Cortex of kidney (tissue), 1 donor: Measurements from ENCODE around the gene FKBP1B.
"Not testable (repeated sequence)": the region's sequence is repeated elsewhere in the genome, so short reads cannot be mapped to it uniquely, and the experiment has no call there.

Experiments used
- DNase-seq: peaks from one replicate; lab custom pipeline; 2025; lab: John Stamatoyannopoulos, UW

FKBP1B gene

DNA sequence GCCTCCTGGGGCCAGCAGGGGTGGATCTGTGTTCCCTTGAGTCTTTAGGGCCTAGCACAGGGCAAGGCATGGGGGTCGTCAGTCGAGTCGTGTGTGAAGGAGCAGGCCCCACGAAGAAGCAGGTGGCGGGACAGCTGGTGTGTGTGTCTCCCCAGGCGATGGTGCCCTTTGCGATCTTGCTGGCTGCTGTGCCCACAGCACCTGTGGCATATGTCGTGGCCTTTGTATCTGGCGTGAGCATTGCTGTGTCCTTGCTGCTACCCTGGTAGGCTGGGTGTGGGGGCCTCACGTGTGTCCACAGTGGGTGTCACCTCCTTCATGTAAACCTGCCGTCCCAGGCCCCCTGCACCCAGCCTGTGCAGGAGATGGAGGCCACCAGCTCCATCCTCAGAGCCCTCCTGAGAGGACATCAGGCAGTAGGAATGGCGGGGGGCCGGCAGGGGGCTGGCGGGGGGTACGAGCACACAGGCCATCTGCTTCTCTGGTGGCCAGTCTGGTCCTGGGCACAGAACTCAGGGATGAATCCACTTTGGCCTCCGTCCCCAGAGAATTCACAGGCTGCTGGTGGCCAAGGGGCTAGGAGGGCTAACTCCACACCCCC is 26.5 kb upstream of the FKBP1B start:
- no peak for DNase-seq

DNA sequence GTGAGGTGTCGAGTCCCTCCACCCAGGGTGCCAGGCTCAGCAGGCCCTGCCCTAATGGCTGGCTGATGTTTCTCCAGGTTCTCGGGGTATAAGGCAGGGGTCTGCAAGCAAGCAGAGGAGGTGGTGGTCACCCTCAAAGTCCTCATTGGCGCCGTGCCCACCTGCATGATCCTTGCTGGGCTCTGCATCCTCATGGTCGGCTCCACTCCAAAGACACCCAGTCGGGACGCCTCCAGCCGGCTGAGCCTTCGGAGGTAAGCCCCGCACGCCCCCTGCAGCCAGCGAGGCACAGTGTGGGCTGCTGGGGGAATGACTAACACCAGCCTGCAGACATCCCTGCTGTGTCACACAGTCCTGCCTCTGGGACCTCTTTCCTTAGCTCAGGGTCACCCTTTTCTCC is 25.5 kb upstream of the FKBP1B start:
- DNase-seq: no peak

DNA sequence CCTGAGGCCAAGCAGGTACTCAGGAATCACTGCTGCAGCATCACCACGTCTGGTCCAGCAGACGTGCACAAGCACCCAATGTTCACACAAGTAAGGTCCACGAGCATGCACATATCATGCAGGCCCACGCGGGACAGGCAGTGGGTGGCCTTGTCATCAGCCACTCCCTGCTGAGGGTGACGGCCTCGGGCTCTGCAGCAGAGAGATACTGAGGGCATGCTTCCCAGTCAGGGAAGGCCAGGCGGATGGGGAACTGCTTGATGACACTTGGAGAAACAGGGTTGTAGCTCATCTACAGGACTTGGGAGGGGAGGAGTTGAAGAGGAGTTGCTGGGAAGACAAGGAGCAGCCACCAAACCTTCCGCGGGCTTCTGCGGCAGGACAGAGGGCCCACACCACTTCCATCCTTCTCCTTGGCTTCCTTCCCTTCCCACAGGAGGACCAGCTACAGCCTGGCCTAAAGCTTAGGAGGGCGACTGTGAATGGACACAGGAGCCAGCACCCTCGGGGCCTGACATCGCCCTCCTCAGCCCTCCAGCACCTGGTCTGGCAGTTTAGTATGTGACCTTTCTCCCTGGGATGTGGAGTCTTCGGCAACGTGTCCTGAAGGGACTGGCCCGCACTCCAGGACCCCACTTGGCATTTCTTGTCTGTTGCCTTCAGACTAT is 24.4 kb upstream of the FKBP1B start:
- DNase-seq: no peak

DNA sequence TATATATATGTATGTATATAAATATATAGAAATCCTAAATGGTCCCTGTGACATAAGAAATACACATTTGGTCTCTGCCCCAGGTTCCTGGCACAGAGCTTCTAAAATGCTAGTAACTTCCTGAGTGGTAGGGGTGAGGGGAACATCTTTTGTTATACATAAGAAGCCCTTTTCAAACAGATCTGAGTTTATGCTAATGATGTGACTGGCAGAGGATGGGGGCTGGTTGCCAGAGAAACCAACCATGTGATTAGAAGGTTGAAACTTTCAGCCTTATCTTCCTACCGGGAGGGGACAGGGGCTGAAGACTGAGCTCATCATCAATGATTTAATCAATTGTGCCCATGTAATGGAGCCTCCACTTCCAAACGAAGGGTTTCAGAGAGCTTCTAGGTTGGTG is 23.3 kb upstream of the FKBP1B start:
- no peak for DNase-seq

DNA sequence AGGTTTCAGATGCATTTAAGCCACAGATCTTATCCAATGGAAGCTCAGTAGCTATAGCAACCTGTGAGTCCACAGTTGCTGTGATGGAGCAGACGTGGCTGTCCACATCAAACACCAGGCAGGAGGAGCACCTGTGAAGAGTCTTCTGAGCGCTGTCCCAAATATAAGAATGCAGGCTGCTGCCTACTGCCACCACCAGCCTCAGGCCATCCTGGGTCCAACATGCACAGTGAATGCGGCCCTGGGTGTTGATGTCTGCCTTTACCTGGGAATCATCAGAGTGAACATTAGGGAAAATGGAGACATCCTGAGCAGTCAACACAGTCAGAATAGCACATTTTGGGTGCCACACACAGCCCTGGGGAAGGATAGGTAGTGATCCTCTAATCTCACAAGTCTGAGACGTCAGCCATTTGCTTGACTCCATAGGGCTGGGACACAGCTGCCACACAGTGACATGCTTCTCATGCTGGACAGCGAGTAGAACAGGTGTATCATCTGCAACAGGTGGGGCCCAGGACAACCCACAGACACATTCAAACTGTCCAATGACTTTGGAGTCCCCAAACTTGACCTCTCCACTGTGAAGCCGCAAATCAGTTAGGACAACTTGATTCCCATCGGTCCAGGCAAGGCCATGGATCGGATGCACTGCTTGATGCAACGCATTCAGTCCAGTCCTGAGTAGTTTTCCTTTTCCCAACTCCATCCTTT is 10.6 kb upstream of the FKBP1B start:
- DNase-seq: no peak

DNA sequence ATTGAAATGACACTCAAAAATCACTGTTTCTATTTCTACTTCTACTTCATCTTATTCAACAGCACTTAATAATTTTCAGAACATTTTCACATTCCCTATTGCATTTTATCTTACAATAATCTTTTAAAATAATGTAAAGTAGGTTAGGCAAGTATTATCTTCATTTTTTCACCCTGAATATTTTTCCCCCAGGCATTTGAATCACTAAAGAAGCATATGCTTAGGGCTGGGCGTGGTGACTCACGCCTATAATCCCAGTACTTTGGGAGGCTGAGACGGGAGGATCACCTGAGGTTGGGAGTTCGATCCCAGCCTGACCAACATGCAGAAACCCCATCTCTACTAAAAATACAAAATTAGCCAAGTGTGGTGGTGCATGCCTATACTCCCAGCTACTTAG is 9.0 kb upstream of the FKBP1B start:
- no peak for DNase-seq

DNA sequence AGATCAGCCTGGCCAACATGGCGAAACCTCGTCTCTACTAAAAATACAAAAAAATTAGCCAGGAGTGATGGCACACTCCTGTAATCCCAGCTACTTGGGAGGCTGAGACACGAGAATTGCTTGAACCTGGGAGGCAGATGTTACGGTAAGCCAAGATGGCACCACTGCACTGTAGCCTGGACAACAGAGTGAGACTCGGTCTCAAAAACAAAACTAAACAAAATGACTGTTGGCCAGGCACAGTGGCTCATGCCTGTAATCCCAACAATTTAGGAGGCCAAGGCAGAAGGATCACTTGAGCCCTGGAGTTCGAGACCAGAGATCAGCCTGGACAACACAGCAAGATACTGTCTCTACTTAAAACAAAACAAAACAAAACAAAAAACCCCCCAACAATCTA is 6.4 kb upstream of the FKBP1B start:
- DNase-seq: not testable (repeated sequence)

DNA sequence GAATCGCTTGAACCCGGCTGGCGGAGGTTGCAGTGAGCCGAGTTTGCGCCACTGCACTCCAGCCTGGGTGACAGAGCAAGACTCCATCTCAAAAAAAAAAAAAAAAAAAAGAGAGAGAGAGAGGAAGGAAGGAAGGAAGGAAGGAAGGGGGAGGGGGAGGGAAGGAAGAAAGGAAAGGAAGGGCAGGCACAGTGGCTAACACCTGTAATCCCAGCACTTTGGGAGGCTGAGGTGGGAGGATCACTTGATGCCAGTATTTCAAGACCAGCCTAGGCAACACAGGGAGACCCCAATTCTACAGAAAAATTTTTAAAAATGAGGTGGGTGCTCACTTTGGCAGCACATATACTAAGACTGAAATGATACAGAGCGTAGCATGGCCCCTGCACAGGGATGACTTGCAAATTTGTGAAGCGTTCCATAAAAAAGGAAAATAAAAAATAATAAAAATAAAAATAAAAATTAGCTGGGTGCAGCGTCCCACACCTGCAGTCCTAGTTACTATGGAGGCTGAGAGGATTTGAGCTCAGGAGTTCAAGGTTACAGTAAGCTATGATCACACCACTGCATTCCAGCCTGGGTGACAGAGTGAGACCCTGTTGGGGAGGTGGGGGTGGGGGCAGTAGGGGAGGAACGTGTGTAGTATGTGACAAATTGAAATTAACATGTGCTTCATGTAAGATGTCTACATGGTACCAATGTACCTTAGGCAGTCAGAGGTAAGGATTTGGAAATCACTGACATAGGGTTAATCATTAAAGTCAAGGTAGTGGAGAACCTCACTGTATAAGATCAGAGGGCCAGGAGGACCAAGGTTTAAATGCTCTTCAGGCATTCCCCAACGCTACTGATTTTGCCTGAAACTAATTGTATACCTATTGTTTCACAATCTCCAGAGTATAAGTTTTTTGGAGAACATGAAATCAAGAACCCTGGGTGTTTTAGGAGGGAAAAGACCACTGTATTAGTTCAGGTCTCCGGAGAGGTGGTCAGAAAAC is 3.7 kb upstream of the FKBP1B start:
- DNase-seq: no peak

DNA sequence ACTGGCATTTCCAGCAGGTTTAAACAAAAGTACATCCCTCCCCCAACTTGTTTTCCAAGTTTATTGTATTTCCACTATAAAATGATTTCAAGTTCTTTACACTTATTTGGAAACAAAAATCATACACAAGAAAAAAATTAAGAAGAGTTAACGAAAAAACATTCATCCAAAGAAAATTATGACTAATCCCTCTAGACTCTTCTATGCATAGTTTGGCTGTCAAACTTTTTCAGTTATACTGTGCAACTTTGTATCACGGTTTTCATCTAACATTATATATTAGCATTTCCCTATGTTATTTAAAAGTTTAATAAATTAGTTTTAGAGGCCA is 3.0 kb upstream of the FKBP1B start:
- DNase-seq: no peak

DNA sequence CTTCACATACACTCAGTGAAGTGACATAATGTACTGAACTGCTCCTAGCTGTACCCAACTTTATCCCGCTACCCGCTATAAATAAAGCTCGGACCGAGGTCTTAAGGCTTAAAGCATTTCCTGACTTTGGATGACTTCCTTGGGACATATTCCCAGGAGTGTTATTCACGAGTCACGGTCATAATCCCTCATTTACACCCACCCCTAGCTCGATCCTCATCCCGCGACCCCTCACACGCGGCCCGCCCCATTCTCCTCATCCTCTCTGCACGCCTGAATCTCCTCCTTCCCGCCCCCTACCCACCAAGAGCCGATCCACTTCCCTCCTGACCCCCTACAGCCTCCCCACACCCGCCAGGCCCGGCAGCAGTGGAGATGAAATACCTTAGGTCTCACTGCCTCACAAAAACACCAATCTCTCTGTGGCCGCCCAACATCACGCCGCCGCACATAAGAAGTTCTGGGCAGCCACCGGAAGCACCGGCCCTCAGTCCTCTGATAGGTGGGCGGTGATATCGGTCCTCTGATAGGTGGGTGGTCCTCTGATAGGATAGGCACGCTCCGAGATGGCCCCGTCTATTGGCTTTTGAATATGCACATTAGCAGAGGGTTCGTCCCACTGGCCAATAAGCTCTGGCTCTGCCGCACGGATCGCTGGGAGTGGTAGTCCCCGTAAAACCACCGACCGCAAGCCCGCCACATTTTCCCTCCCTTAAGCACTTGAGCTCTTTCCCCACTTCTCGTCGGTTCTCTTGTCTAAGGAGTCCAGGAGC is 2.4 kb upstream of the FKBP1B start, which contains the start of gene WDCP:
Gene WDCP, minus strand, starts transcription at position 462 of the 773 bp plus-strand sequence. CDS start 7,897 bp downstream, outside the sequence.
- no peak for DNase-seq

DNA sequence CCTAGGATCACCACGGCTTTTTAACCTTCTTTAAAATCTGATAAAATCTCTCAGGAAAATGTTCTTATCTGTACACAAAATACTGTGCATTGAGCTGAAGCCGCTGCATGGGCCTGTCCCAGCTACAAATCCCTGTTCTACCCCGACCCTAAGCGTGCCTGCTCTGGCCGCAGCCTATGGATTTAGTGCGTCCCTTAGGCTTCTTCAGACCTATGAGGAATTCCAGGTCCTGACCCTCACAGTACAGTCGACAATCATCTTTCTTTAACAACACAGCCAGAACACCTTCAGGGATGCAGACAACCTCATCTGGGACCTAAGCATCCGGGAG is 1.9 kb upstream of the FKBP1B start:
- no peak for DNase-seq

DNA sequence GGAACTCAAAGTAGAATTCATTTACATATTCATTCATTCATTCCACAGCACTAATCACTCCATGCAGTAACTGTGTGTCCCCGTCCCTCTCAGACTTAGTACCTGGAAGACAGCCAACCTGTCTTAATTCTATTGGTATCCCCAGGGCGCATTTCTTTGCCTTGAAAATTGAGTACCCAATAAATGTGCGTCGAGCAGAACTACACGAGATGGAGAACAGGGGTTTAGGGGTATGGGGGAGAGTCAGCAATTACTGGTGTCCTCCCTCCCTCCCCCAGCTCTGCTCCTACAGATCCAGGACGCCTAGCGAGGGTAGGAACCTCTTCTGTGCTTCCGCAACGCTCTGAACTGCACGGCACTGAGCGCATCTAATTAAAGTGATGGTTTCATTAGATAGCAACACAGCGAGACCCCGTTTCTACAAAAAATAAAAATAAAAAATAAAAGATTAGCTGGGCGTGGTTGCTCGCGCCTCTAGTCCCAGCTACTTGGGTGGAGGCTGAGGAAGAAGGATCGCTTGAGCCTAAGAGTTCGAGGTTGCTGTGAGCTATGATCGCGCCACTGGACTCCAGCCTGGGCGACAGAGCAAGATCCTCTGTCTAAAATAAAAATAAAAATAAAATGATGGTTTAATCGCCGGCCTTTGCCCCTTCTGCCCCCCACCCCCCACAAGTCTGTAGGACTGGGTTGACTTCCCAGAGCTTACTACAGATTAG is 614 bp upstream of the FKBP1B start:
- DNase-seq: no peak

DNA sequence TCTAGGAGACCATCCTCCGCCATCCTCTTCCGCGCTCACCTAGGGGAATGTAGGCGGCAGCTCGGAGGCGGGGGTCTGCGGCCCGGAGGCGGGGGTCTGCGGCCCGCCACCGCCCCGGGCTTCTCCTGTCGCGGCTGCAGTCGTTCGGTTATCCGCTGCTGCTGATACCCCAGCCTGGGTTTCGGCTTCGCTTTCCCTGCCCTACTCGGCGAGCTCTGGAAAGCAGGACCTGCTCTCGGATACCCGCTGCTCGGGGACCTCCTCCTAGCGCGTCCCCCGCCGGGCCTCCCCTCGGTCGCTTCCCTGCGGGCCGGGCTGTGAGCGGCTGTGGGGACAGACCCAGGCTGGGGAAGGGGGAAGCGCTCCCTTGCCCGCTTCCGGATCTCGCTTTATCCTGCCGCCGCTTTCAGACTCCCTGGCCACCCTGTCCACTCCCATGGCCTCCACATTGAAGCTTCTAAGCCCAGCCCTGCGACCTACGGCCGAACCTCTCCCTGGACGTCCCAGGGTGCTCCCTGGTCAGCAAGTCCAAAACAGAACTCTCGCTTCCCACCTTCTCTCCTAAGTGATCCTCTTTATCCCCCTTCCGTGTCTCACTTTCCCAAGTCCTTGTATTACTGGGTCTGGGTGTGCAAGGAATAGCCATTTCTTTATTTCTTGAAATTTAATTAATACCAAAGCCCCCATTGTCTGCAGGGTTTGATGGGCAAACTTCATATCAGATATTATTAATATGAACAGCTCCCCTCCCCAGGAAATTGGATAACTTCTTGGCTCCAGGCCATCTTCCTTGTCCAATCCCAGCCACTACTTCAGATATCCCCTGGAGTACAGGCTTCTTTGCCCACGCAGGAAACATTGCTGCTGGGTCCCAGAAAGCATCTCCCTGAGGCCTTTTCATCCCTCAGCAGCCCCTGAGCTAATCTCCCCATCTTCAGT is 769 bp downstream of the FKBP1B start:
- DNase-seq: no peak

DNA sequence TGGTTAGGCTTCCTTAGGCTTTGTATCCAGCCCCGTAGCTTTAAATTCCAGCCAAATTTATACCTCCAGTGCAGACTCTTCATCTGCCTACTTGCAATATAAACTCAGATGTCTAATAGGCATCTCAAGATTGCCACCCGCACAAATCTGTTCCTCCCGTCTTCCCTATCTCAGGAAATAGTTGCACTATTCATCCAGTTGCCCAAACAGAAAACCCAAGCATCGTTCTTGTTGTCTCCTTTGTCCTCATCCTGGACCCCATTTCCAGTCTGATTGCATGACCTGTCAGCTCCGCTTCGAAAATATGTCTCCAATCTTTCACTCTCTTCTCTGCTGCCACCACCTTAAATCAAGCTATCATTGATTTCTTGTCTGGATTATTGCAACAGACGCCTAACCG is 2.3 kb downstream of the FKBP1B start:
- no peak for DNase-seq

DNA sequence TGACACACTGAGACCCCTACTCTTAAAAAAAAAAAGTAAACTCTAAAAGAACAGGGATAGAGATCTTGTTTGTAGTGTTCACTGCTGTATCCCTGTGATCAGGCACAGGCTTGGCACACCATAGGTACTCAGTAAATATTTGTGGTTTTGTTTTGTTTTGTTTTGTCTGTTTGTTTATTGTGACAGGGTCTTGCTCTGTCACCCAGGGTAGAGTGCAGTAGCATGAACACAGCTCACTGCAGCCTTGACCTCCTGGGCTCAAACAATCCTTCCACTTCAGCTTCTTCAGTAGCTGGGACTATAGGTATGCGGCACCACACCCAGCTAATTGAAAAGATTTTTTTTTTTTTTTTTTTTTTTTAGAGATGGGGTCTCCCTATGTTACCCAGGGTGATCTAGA is 3.4 kb downstream of the FKBP1B start:
- DNase-seq: no peak

DNA sequence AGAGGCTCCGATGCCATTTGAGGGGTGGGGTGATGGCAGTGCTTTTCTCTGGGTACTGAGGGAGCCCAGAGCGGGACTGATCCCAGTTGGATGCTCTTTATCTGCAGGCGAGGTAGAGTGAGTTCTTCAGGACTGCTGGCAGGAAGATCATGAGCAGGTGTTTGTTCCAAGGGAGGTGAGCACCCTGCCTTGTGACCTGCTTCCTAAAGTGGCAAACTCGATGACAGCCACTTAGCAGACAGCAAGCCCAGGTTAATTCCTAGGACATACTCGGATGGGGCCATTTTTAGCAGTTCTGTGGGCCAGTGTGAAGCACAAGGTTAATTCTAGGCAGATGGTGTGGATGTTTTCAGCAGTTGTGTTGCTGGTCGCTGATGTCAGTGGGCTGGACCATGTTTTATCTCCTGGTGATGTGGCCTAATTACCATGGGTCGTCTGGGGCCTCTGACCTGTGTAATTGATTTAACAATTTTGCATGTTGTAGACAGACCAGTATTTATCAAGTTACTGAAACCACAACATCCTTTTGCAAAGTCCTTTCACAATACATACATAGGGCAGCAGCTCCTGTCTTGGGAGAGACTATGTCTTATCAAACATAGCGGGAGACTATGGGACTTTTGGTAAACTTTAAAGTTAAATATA is 4.9 kb downstream of the FKBP1B start:
- no peak for DNase-seq

DNA sequence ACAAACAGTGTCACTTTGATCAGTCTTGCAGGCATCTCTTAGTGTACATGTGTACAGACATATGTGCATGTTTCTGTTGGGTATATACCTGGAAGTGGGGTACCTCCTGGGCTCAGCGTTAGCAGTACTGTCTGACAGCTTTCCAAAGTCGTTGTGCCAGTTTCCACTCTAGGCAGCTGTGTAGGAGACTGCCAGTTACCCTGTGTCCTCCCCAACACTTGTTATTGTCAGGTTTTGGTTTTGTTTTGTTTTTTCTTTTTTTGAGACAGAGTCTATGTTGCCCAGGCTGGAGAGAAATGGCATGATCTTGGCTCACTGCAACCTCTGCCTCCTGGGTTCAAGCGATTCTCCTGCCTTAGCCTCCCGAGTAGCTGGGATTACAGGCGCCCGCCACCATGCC is 6.2 kb downstream of the FKBP1B start:
- no peak for DNase-seq

DNA sequence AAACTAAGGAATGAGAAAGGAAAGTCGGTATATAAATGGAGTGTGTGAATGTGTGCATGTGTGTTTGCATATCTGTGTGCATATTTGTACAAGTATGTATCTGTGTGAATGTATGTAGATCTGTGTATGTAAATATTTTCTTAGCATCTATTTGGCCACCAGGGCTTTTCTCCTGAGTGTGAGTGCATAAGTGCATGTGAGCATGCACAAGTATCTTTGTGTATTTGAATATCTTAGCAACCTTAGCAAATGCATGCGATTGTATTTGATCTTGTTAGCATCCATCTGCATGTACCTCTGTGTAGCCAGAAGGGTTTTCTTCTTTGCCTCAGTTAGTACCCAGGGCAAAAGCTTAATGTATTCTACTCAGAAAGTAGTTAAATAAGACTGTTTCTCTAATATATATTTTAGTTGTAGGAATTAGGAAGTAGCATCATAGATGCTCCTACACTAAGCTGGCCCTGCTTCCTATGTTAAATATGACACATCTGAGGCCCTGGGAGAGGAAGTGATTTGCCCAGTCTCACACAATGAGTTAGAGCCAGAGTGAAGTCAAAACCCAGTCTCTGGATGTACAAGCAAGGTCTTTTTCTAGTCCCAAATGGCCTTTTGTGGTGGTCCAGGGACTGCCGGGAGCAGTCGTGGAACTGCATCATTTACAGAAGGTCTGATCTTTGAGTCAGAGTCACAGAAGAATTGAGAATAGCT is 9.2 kb downstream of the FKBP1B start:
- no peak for DNase-seq

DNA sequence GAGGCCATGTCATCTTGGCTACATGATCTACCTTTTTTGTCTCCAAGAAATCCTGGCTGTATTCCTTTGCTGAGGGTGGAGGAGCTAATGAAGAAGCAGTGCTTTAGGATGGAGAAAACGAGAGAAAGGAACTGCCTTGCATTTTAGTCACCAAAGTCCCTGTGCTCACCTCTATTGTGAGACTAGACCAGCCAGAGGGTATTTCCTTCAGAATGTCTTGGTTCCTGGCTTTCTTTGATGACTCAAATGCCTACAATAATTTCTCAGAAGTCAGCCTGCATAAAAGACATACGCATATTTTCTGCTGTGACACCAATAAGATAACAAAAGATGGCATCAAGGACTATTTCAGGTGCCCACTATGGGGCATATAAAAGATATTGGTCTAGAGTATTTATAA is 15.8 kb downstream of the FKBP1B start:
- no peak for DNase-seq
